ENCODE results near the gene TSPAN13. TPM values are rescaled to one million over a fixed set of nuclear protein-coding genes. Genes with fewer than 3 reads are reported as not detected.

TSPAN13 gene
- total RNA-seq, 4 donors from 2014 or later, result 2.8 to 8.3 (median 6.9) TPM

- Histone ChIP-seq H3K4me3 (no peak overlapping the region), H3K27me3 (no peaks in the 10 kb centered on the region), H3K4me1 (no peaks in the 10 kb centered on the region), H3K36me3 (no peaks in the 10 kb centered on the region), H3K27ac (no peak overlapping the region), H3K9me3 (no peaks in the 10 kb centered on the region)
- ATAC-seq (no peak), DNase-seq (no peak)
- intact Hi-C loops (cut with DNase I; ENCODE audit: low total_unique reads), result no loop called here
- in situ Hi-C loops (cut with MboI; ENCODE audit: low sequenced_read_pairs in 4 of 4), result no loop called here
- TF ChIP-seq CTCF (IDR thresholded peaks at IDR 0.05 in 4 of 5, conservative IDR thresholded peaks at IDR 0.05 in 1 of 5) (no peak), POLR2A (IDR thresholded peaks at IDR 0.05) (no peak)
These were observed 15.4 kb upstream of the TSPAN13 start for GRCh38 chr7:16738011-16738688.

GRCh38 chr7:16739863-16740622, 13.5 kb upstream of the TSPAN13 start:
- DNase-seq (no peak), ATAC-seq (peak; percentile 14 to 58)
- H3K27ac ChIP-seq, result peak overlapping the region in 1 of 4 donors; percentile 51
- H3K9me3 ChIP-seq, result no peaks in the 10 kb centered on the region
- no peaks in the 10 kb centered on the region for H3K27me3 ChIP-seq
- intact Hi-C loops (cut with DNase I; ENCODE audit: low total_unique reads) (no loop called here), in situ Hi-C loops (cut with MboI; ENCODE audit: low sequenced_read_pairs in 4 of 4) (no loop called here)
- H3K4me3 ChIP-seq, result no peak overlapping the region
- no peaks in the 10 kb centered on the region for H3K4me1 ChIP-seq
- TF ChIP-seq POLR2A (IDR thresholded peaks at IDR 0.05) (no peak), CTCF (IDR thresholded peaks at IDR 0.05 in 4 of 5, conservative IDR thresholded peaks at IDR 0.05 in 1 of 5) (no peak)
- H3K36me3 ChIP-seq, result no peaks in the 10 kb centered on the region

- H3K27ac ChIP-seq, result peak overlapping the region in 1 of 4 donors; percentile 51
- H3K4me3 ChIP-seq, result no peak overlapping the region
- H3K36me3 ChIP-seq, result no peaks in the 10 kb centered on the region
- H3K9me3 ChIP-seq, result no peaks in the 10 kb centered on the region
- in situ Hi-C loops (cut with MboI; ENCODE audit: low sequenced_read_pairs in 4 of 4), result no loop called here
- H3K4me1 ChIP-seq, result no peaks in the 10 kb centered on the region
- TF ChIP-seq CTCF (IDR thresholded peaks at IDR 0.05 in 4 of 5, conservative IDR thresholded peaks at IDR 0.05 in 1 of 5), result no peak
- no peak for TF ChIP-seq POLR2A (IDR thresholded peaks at IDR 0.05)
- intact Hi-C loops (cut with DNase I; ENCODE audit: low total_unique reads), result no loop called here
- no peak for DNase-seq
- no peak for ATAC-seq
- no peaks in the 10 kb centered on the region for H3K27me3 ChIP-seq
These were observed 13.0 kb upstream of the TSPAN13 start for GRCh38 chr7:16740623-16740953.

GRCh38 chr7:16740996-16741395, 12.6 kb upstream of the TSPAN13 start:
- H3K27ac ChIP-seq, result peak overlapping the region in 2 of 4 donors; percentile 11 to 51
- H3K36me3 ChIP-seq, result no peaks in the 10 kb centered on the region
- intact Hi-C loops (cut with DNase I; ENCODE audit: low total_unique reads) (no loop called here), in situ Hi-C loops (cut with MboI; ENCODE audit: low sequenced_read_pairs in 4 of 4) (no loop called here)
- H3K4me3 ChIP-seq, result no peak overlapping the region
- H3K27me3 ChIP-seq, result no peaks in the 10 kb centered on the region
- no peaks in the 10 kb centered on the region for H3K9me3 ChIP-seq
- DNase-seq, result no peak
- no peaks in the 10 kb centered on the region for H3K4me1 ChIP-seq
- no peak for TF ChIP-seq CTCF (IDR thresholded peaks at IDR 0.05 in 4 of 5, conservative IDR thresholded peaks at IDR 0.05 in 1 of 5)
- TF ChIP-seq POLR2A (IDR thresholded peaks at IDR 0.05), result no peak
- ATAC-seq, result peak in 1 of 2 donors; percentile 51
